T-helper 2 cell treated with Interferon-gamma antibody and Interleukin-4, amounts not matched to agents 5 μg/mL and 100 μg/mL, for 36 hours (primary cell): ENCODE results near the gene LIMS2.

Experiments
- DNase-seq: peaks from one replicate; pipeline ENCODE4 v3.0.0; 2021; ENCODE audit warnings: low spot score
- H3K27ac Mint-ChIP-seq: one replicate; pipeline ENCODE4 v1.8.0; 2021; ENCODE audit warnings: mild to moderate bottlenecking, mixed read lengths
- H3K27me3 Mint-ChIP-seq: one replicate; pipeline ENCODE4 v1.8.0; 2021; ENCODE audit warnings: low read depth, mixed read lengths
- H3K36me3 Mint-ChIP-seq: one replicate; pipeline ENCODE4 v1.8.0; 2021; ENCODE audit warnings: low read depth, mixed read lengths
- H3K4me1 Mint-ChIP-seq: one replicate; pipeline ENCODE4 v1.8.0; 2021; ENCODE audit warnings: low read depth, mixed read lengths
- H3K4me3 Mint-ChIP-seq: one replicate; pipeline ENCODE4 v1.8.0; 2022; ENCODE audit warnings: mild to moderate bottlenecking, moderate library complexity, mixed read lengths
- H3K9me3 Mint-ChIP-seq: one replicate; pipeline ENCODE4 v1.8.0; 2021; ENCODE audit warnings: mixed read lengths

LIMS2 gene

GRCh38 chr2:127590386-127591190 is 84.7 kb downstream of the LIMS2 start:
- Mint-ChIP-seq H3K36me3 (no peaks in the 10 kb centered on the region), H3K4me3 (no peak overlapping the region), H3K9me3 (no peaks in the 10 kb centered on the region), H3K27ac (no peak overlapping the region), H3K4me1 (peaks cover 5% of the 10 kb centered on the region), H3K27me3 (peaks cover 4% of the 10 kb centered on the region)
- DNase-seq, result no peak

GRCh38 chr2:127589841-127590240 is 85.5 kb downstream of the LIMS2 start:
- peaks cover 5% of the 10 kb centered on the region for H3K27me3 Mint-ChIP-seq
- DNase-seq, result no peak
- peaks cover 2% of the 10 kb centered on the region for H3K4me1 Mint-ChIP-seq
- no peak overlapping the region for H3K4me3 Mint-ChIP-seq
- no peaks in the 10 kb centered on the region for H3K9me3 Mint-ChIP-seq
- H3K27ac Mint-ChIP-seq, result no peak overlapping the region
- no peaks in the 10 kb centered on the region for H3K36me3 Mint-ChIP-seq

GRCh38 chr2:127589358-127589757 is 86.0 kb downstream of the LIMS2 start:
- Mint-ChIP-seq H3K27me3 (peaks cover 5% of the 10 kb centered on the region), H3K4me3 (no peak overlapping the region), H3K9me3 (no peaks in the 10 kb centered on the region), H3K4me1 (peaks cover 2% of the 10 kb centered on the region), H3K36me3 (no peaks in the 10 kb centered on the region), H3K27ac (no peak overlapping the region)
- DNase-seq, result no peak
